B cell (primary cell): ENCODE results near the gene NUDT3. TPM values are rescaled to one million over a fixed set of nuclear protein-coding genes. Genes with fewer than 3 reads are reported as not detected.

Source experiments
- ATAC-seq: fragments of 200-7000 bp; cut with Tn5 transposase; one replicate; pipeline ENCODE4 v1.10.0; 2021; ENCODE audit warnings: low read depth, mild to moderate bottlenecking, moderate number of reproducible peaks, moderate library complexity
- CTCF ChIA-PET: fragments of 350-600 bp; sonication (Branson Sonifier 250); formaldehyde crosslinking; loops from one replicate; lab custom pipeline; 2021; ENCODE audit warnings: antibody characterized with exemption, inconsistent platforms; lab: Charles Lee
- POLR2A ChIA-PET: fragments of 350-600 bp; sonication (Branson Sonifier 250); formaldehyde crosslinking; loops from one replicate; lab custom pipeline; 2021; ENCODE audit warnings: antibody characterized with exemption; lab: Charles Lee
- DNase-seq: peaks from one replicate; pipeline ENCODE4 v3.0.0; 2013
- H2AFZ ChIP-seq: 2 replicates; pipeline ENCODE4 v1.6.1; 2012; ENCODE audit warnings: mild to moderate bottlenecking, low read depth, low read length; ENCODE audit not compliant: insufficient read depth, poor library complexity, severe bottlenecking
- H3K27ac ChIP-seq, 2 donors: 1 replicate in 1 of 2; 2 replicates in 1 of 2; pipeline ENCODE4 v1.5.1; 2012 to 2013; ENCODE audit warnings: low read length in 2 of 2, mild to moderate bottlenecking in 2 of 2, moderate library complexity in 1 of 2
- H3K27me3 ChIP-seq, 4 experiments: fragments of 200-600 bp in 1 of 4; sonication (generic) in 1 of 4; replicated peaks in 1 of 4; 1 replicate in 2 of 4; 2 replicates in 2 of 4; pipeline versions ENCODE4 v1.6.1 to v1.7.0; 2013 to 2016; ENCODE audit warnings: low read length in 3 of 4, mild to moderate bottlenecking in 2 of 4, mixed read lengths in 1 of 4, moderate library complexity in 1 of 4; ENCODE audit not compliant: insufficient read depth in 4 of 4, control insufficient read depth in 3 of 4; ENCODE audit errors: control extremely low read depth in 1 of 4
- H3K36me3 ChIP-seq, 2 experiments: replicated peaks in 1 of 2; 1 replicate in 1 of 2; 2 replicates in 1 of 2; pipeline versions ENCODE4 v1.6.1 to v1.7.1; 2013; ENCODE audit warnings: low read length in 1 of 2; ENCODE audit not compliant: insufficient read depth in 2 of 2, control insufficient read depth in 1 of 2; ENCODE audit errors: control extremely low read depth in 1 of 2, extremely low read depth in 1 of 2
- H3K4me1 ChIP-seq, 2 donors: fragments of 200-600 bp in 1 of 2; sonication (generic) in 1 of 2; 1 replicate in 1 of 2; 2 replicates in 1 of 2; pipeline versions ENCODE4 v1.5.1 to v1.6.1; 2013 to 2017; ENCODE audit warnings: low read length in 2 of 2; ENCODE audit not compliant: control insufficient read depth in 2 of 2, insufficient read depth in 2 of 2
- H3K4me2 ChIP-seq: replicated peaks from 2 replicates; pipeline ENCODE3; 2012; ENCODE audit warnings: mild to moderate bottlenecking, low read depth, low read length; ENCODE audit not compliant: poor library complexity, severe bottlenecking
- H3K4me3 ChIP-seq, 5 experiments: fragments of 200-600 bp in 1 of 5; sonication (generic) in 1 of 5; 1 replicate in 3 of 5; 2 replicates in 2 of 5; pipeline versions ENCODE4 v1.5.1 to v1.7.0; 2011 to 2016; ENCODE audit warnings: low read length in 4 of 5, mild to moderate bottlenecking in 4 of 5, low read depth in 2 of 5, control low read depth in 1 of 5, moderate library complexity in 1 of 5; ENCODE audit not compliant: insufficient read depth in 1 of 5; ENCODE audit errors: control extremely low read depth in 1 of 5, extremely low read depth in 1 of 5
- H3K79me2 ChIP-seq: fragments of 200-600 bp; sonication (generic); one replicate; pipeline ENCODE4 v1.6.0; 2016; ENCODE audit warnings: low read length; ENCODE audit not compliant: control insufficient read depth, insufficient read depth
- H3K9ac ChIP-seq: fragments of 200-600 bp; sonication (generic); 2 replicates; pipeline ENCODE4 v1.6.1; 2017; ENCODE audit warnings: mild to moderate bottlenecking, low read length, moderate library complexity
- H3K9me3 ChIP-seq, 3 donors: one replicate each; pipeline versions ENCODE4 v1.6.1 to v1.7.1; 2013; ENCODE audit warnings: low read length in 2 of 3; ENCODE audit not compliant: control insufficient read depth in 2 of 3, insufficient read depth in 1 of 3; ENCODE audit errors: control extremely low read depth in 1 of 3
- H4K20me1 ChIP-seq: 2 replicates; pipeline ENCODE4 v1.6.0; 2012; ENCODE audit warnings: mild to moderate bottlenecking, low read length; ENCODE audit not compliant: insufficient read depth, control insufficient read depth, poor library complexity, severe bottlenecking
- H3K27ac Mint-ChIP-seq: one replicate; pipeline ENCODE4 v1.8.0; 2021; ENCODE audit warnings: mixed read lengths
- H3K27me3 Mint-ChIP-seq: one replicate; pipeline ENCODE4 v1.8.0; 2021; ENCODE audit warnings: mixed read lengths
- H3K4me1 Mint-ChIP-seq: one replicate; pipeline ENCODE4 v1.8.0; 2021; ENCODE audit warnings: mixed read lengths
- H3K4me3 Mint-ChIP-seq: one replicate; pipeline ENCODE4 v1.8.0; 2021; ENCODE audit warnings: mixed read lengths
- H3K9me3 Mint-ChIP-seq: one replicate; pipeline ENCODE4 v1.8.0; 2022; ENCODE audit warnings: mixed read lengths; ENCODE audit not compliant: insufficient read depth
- EZH2 ChIP-seq: IDR thresholded peaks from 2 replicates; pipeline ENCODE4 v1.6.1; 2012; ENCODE audit warnings: borderline replicate concordance, low read depth, mild to moderate bottlenecking, moderate library complexity, low read length; ENCODE audit not compliant: insufficient read depth, poor library complexity, severe bottlenecking
- WGBS: methylation state at CpG from one replicate; pipeline ENCODE4 v1.1.5; 2013; ENCODE audit warnings: missing lambda C conversion rate; ENCODE audit not compliant: insufficient coverage; 5-methylcytosine and 5-hydroxymethylcytosine counted together
- intact Hi-C: fragments of 100-400 bp; cut with micrococcal nuclease; formaldehyde crosslinking; loops from one replicate; pipeline ENCODE4 v1.10.0; 2022
- polyA plus RNA-seq: library from polyadenylated mRNA; depleted of rRNA; stranded (reverse); fragments of >200 nt; gene quantifications from 2 replicates; pipeline ENCODE4 v1.2.3, GENCODE V29; 2012
- total RNA-seq, 2 donors: library from RNA; stranded (reverse); fragments of 120-200 nt in 1 of 2; gene quantifications; 1 replicate in 1 of 2; 2 replicates in 1 of 2; pipeline versions ENCODE4 v1.2.3 to v1.2.4, GENCODE V29; 2013 to 2022
- TF ChIP-seq, protein P1 (sequence below): fragments of 200-600 bp; IDR thresholded peaks from one replicate; pipeline ENCODE4 v1.8.0; 2022; ENCODE audit warnings: antibody characterized with exemption, mild to moderate bottlenecking

The NUDT3 gene
- total and polyA plus RNA-seq, 2 donors (not counting 1 experiment from before 2014, with no cell fraction given), result 18.2 to 37.4 TPM

DNA sequence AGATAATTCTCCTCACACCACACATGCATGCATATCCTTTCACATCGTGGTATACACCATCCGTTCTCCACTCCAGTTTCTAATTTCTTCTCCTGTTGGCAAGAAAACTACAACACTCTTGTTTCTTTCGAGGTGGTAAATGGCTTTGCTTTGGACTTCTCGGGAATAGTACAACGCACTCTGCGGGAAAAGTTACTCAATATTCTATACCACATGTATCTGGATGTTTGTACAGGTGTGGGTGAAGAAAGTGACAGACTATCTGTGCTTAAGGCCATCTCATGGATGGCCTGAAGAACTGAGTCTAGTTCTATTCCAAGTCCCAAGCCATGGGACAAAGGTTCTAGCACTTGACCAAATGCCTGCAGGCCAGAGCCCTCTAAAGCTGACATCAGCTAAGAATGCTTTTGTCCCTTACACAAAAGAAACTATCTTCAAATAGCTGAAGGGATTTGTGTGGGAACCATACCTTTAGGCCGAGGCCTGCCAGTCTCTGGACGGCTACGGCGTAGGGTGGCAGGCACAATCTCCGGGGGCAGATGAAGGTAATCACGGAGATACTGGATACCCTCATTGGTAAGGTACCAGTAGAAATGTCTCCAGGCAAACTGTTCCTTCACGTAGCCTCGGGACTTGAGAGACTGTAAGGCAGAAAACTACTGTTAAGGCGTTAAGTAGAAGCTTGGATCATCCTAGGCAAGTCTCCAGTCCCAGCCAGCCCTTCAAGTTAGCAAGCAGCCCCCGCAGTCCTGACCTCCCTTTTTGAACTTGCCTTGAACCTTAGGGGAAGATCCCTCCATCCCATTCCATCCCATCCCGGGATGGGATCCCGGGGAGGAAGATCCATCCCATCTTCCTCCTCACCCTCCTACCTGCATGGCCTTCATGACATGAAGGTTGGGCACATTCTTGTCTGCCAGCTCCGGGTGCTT, 32.0 kb upstream of the NUDT3 start:
- peaks cover 34% of the 10 kb centered on the region for H3K79me2 ChIP-seq
- intact Hi-C loops, result loop anchor here (2.0 kb wide), 1 partner anchor 32 kb away; the partner anchor contains the start of gene NUDT3
- peaks cover 10 to 23% of the 10 kb centered on the region in 2 donors for H3K4me1 ChIP-seq
- no peaks in the 10 kb centered on the region for H3K9me3 ChIP-seq
- CTCF ChIA-PET, result interaction anchor here (0.9 to 4.2 kb wide), 7 partner anchors 9 to 261 kb away, joined by 3 to 30 read pairs (median 8); partner anchors contain the start of gene SMIM29
- TF ChIP-seq, protein P1, sequence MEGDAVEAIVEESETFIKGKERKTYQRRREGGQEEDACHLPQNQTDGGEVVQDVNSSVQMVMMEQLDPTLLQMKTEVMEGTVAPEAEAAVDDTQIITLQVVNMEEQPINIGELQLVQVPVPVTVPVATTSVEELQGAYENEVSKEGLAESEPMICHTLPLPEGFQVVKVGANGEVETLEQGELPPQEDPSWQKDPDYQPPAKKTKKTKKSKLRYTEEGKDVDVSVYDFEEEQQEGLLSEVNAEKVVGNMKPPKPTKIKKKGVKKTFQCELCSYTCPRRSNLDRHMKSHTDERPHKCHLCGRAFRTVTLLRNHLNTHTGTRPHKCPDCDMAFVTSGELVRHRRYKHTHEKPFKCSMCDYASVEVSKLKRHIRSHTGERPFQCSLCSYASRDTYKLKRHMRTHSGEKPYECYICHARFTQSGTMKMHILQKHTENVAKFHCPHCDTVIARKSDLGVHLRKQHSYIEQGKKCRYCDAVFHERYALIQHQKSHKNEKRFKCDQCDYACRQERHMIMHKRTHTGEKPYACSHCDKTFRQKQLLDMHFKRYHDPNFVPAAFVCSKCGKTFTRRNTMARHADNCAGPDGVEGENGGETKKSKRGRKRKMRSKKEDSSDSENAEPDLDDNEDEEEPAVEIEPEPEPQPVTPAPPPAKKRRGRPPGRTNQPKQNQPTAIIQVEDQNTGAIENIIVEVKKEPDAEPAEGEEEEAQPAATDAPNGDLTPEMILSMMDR, result no peak
- TF ChIP-seq EZH2, result no peak
- peak overlapping the region in 4 of 5 experiments; percentile 80 to 94 (median 92) for H3K4me3 ChIP-seq
- H3K9ac ChIP-seq, result peak overlapping the region; percentile 95
- Mint-ChIP-seq H3K9me3 (no peaks in the 10 kb centered on the region), H3K27me3 (no peaks in the 10 kb centered on the region), H3K4me1 (peaks cover 21% of the 10 kb centered on the region), H3K4me3 (peak overlapping the region; percentile 86), H3K27ac (peak overlapping the region; percentile 95)
- 82% methylated on average over 10 of the region's 19 CpGs for WGBS
- POLR2A ChIA-PET, result interaction anchor here (0.6 to 1.8 kb wide), 2 partner anchors 9 to 15 kb away, joined by 4 to 7 read pairs; no protein-coding TSS in a partner anchor
- H3K36me3 ChIP-seq, result peaks cover 2 to 45% of the 10 kb centered on the region in 2 experiments
- ATAC-seq, result no peak
- H3K27me3 ChIP-seq, result no peaks in the 10 kb centered on the region
- peak overlapping the region in 1 of 2 donors; percentile 77 for H3K27ac ChIP-seq
- DNase-seq, result no peak
- peak overlapping the region; percentile 76 for H3K4me2 ChIP-seq
- H4K20me1 ChIP-seq, result peaks cover 36% of the 10 kb centered on the region
- H2AFZ ChIP-seq, result no peak overlapping the region
